Measurements from ENCODE around the gene TSTD1. TPM values are rescaled to one million over a fixed set of nuclear protein-coding genes. Genes with fewer than 3 reads are reported as not detected.
A peak's percentile ranks its signal among the peaks of the same experiment; 100 is the strongest.

Gene TSTD1
- total and polyA plus RNA-seq, 10 of the 15 experiments (the other 5 are each of a cell fraction or from before 2014, with no cell fraction given): 33.3 to 145 (median 89.4) TPM

- no peak for TF ChIP-seq ZBTB40 (IDR thresholded peaks at IDR 0.05; ENCODE audit: borderline replicate concordance)
- 0 out of 3 replicates have a peak, but pooled peaks have one; percentile 6 for TF ChIP-seq POU2F2 (IDR thresholded peaks at IDR 0.05; ENCODE audit: borderline replicate concordance, low read depth, low read length)
- TF ChIP-seq POLR2A (IDR thresholded peaks at IDR 0.05; ENCODE audit: low read depth, low read length): peak; percentile 69; the same call in 1 of the 2 replicates
- TF ChIP-seq IKZF1 (conservative IDR thresholded peaks at IDR 0.05): peak; percentile 60
- TF ChIP-seq IRF3 (IDR thresholded peaks at IDR 0.05): peak; percentile 17; the same call in 1 of the 2 replicates
- TF ChIP-seq CHD2 (IDR thresholded peaks at IDR 0.05; ENCODE audit: borderline replicate concordance, low read depth, low read length): peak; percentile 60; the same call in 1 of the 2 replicates
- TF ChIP-seq CREM (IDR thresholded peaks at IDR 0.05; ENCODE audit: low read depth): peak; percentile 42; the same call in 1 of the 2 replicates
- no peak for TF ChIP-seq ZNF207 (IDR thresholded peaks at IDR 0.05; ENCODE audit: borderline replicate concordance)
- no peak for TF ChIP-seq CUX1 (IDR thresholded peaks at IDR 0.05; ENCODE audit: insufficient replicate concordance, low read depth, low read length)
- TF ChIP-seq PKNOX1 (IDR thresholded peaks at IDR 0.05): peak; percentile 96
- TF ChIP-seq SMAD5 (IDR thresholded peaks at IDR 0.05; ENCODE audit: low read depth): peak; percentile 61; the same call in 1 of the 2 replicates
- no peak for TF ChIP-seq BMI1 (IDR thresholded peaks at IDR 0.05; ENCODE audit: borderline replicate concordance)
- TF ChIP-seq YY1 (IDR thresholded peaks at IDR 0.05; ENCODE audit: low read depth, low read length): no peak
- no peak for TF ChIP-seq ZNF274 (IDR thresholded peaks at IDR 0.05; ENCODE audit: insufficient read depth, insufficient read length)
- TF ChIP-seq RB1 (IDR thresholded peaks at IDR 0.05; ENCODE audit: borderline replicate concordance): 0 out of 2 replicates have a peak, but pooled peaks have one; percentile 13
- TF ChIP-seq EED (IDR thresholded peaks at IDR 0.05; ENCODE audit: low read depth): peak; percentile 64
- TF ChIP-seq BHLHE40 (IDR thresholded peaks at IDR 0.05; ENCODE audit: borderline replicate concordance in 1 of 2, low read depth in 2 of 2, low read length in 1 of 2): peak in 1 of 2 experiments; percentile 69; a peak in 1 of 4 replicates
- no peak for TF ChIP-seq NR2F1 (conservative IDR thresholded peaks at IDR 0.05)
Observed at GRCh38 chr1:161021165-161021969, 17.4 kb downstream of the TSTD1 start (continued).
